PC-9 (cell line): ENCODE results near the gene CIAPIN1. TPM values are rescaled to one million over a fixed set of nuclear protein-coding genes. Genes with fewer than 3 reads are reported as not detected.

Experiments
- BruUV-seq: library from RNA; stranded (reverse); fragments of 400-500 nt; replicated peaks from 2 replicates; lab custom pipeline; 2021; lab: Mats Ljungman, UMichigan
- CTCF ChIA-PET: fragments of 300-600 bp; sonication (Branson Sonifier 250); formaldehyde crosslinking; loops from one replicate; lab custom pipeline; 2022; ENCODE audit warnings: antibody characterized with exemption; lab: Charles Lee
- POLR2A ChIA-PET: fragments of 300-600 bp; sonication (Branson Sonifier 250); formaldehyde crosslinking; loops from one replicate; lab custom pipeline; 2022; ENCODE audit warnings: antibody characterized with exemption; ENCODE audit not compliant: unreplicated experiment; lab: Charles Lee
- DNase-seq, 2 experiments: peaks; one replicate each; pipeline versions ENCODE4 v3.0.0 to v3.0.0-alpha.2; 2015 to 2022; ENCODE audit warnings: mixed read lengths in 1 of 2
- H2AFZ ChIP-seq: fragments of 200-600 bp; sonication (generic); 2 replicates; pipeline ENCODE4 v1.8.1; 2017; ENCODE audit warnings: antibody characterized with exemption
- H3F3A ChIP-seq: fragments of 200-600 bp; sonication (generic); 2 replicates; pipeline ENCODE4 v1.8.1; 2017; ENCODE audit warnings: antibody characterized with exemption, mild to moderate bottlenecking, low read depth; ENCODE audit not compliant: insufficient read depth
- H3K27ac ChIP-seq: fragments of 200-600 bp; sonication (generic); 2 replicates; pipeline ENCODE4 v1.6.1; 2016; ENCODE audit warnings: mixed run types
- H3K27me3 ChIP-seq: fragments of 200-600 bp; sonication (generic); 2 replicates; pipeline ENCODE4 v1.6.1; 2016; ENCODE audit warnings: low read depth, mixed run types; ENCODE audit not compliant: insufficient read depth
- H3K36me3 ChIP-seq: fragments of 200-600 bp; sonication (generic); 2 replicates; pipeline ENCODE4 v1.6.1; 2016; ENCODE audit warnings: low read depth, mixed run types
- H3K4me1 ChIP-seq: fragments of 200-600 bp; sonication (generic); replicated peaks from 2 replicates; pipeline ENCODE4 v1.6.1; 2016; ENCODE audit warnings: mixed run types; ENCODE audit not compliant: insufficient read depth
- H3K4me2 ChIP-seq: fragments of 200-600 bp; sonication (generic); 2 replicates; pipeline ENCODE4 v1.6.1; 2017; ENCODE audit warnings: mixed run types
- H3K4me3 ChIP-seq: fragments of 200-600 bp; sonication (generic); 2 replicates; pipeline ENCODE4 v1.6.1; 2016; ENCODE audit warnings: mixed run types
- H3K79me2 ChIP-seq: fragments of 200-600 bp; sonication (generic); 2 replicates; pipeline ENCODE4 v1.6.1; 2017; ENCODE audit warnings: low read depth, mixed run types
- H3K9me2 ChIP-seq: fragments of 200-600 bp; sonication (generic); 2 replicates; pipeline ENCODE4 v1.8.1; 2017; ENCODE audit warnings: mild to moderate bottlenecking; ENCODE audit not compliant: insufficient read depth
- H3K9me3 ChIP-seq: fragments of 200-600 bp; sonication (generic); 2 replicates; pipeline ENCODE4 v1.8.1; 2016; ENCODE audit warnings: low read depth; ENCODE audit not compliant: insufficient read depth
- H4K20me1 ChIP-seq: fragments of 200-600 bp; sonication (generic); 2 replicates; pipeline ENCODE4 v1.8.1; 2017; ENCODE audit not compliant: insufficient read depth
- CTCF ChIP-seq: fragments of 200-600 bp; sonication (generic); conservative IDR thresholded peaks from 2 replicates; pipeline ENCODE4 v1.6.1; 2017; ENCODE audit warnings: mixed run types, antibody characterized with exemption, mild to moderate bottlenecking, moderate library complexity
- EZH2 ChIP-seq: fragments of 200-600 bp; sonication (generic); IDR thresholded peaks from 2 replicates; pipeline ENCODE4 v1.8.0; 2017; ENCODE audit warnings: antibody characterized with exemption, low read depth
- intact Hi-C: fragments of 100-400 bp; cut with micrococcal nuclease; formaldehyde crosslinking; loops from one replicate; pipeline ENCODE4 v1.10.0; 2022; ENCODE audit not compliant: unreplicated experiment
- total RNA-seq: library from RNA; stranded (reverse); gene quantifications from 2 replicates; pipeline ENCODE4 v1.2.3, GENCODE V29; 2021

CIAPIN1 gene
- total RNA-seq, 1 experiment from 2014 or later: 51.4 TPM

- POLR2A ChIA-PET: no interaction called here
- TF ChIP-seq CTCF (no peak), EZH2 (no peak)
- no peak overlapping the region for H3K4me3 ChIP-seq
- H3K27me3 ChIP-seq: no peaks in the 10 kb centered on the region
- no peaks in the 10 kb centered on the region for H3K9me2 ChIP-seq
- intact Hi-C loops: no loop called here
- no peaks in the 10 kb centered on the region for H3K4me1 ChIP-seq
- no peaks in the 10 kb centered on the region for H4K20me1 ChIP-seq
- H3K4me2 ChIP-seq: no peak overlapping the region
- H3F3A ChIP-seq: no peaks in the 10 kb centered on the region
- DNase-seq: no peak
- H3K79me2 ChIP-seq: no peaks in the 10 kb centered on the region
- 0 out of 2 replicates have a peak, but pooled peaks cover 4% of the 10 kb centered on the region for H3K36me3 ChIP-seq
- no TSS peak for BruUV-seq
- CTCF ChIA-PET: no interaction called here
- H2AFZ ChIP-seq: no peak overlapping the region
- H3K9me3 ChIP-seq: no peaks in the 10 kb centered on the region
- H3K27ac ChIP-seq: no peak overlapping the region
These were observed 27.8 kb upstream of the CIAPIN1 start for GRCh38 chr16:57474671-57475661.

GRCh38 chr16:57473906-57474305 is 26.7 kb upstream of the CIAPIN1 start:
- no peaks in the 10 kb centered on the region for H3K4me1 ChIP-seq
- H3K9me3 ChIP-seq: no peaks in the 10 kb centered on the region
- no peak overlapping the region for H3K4me3 ChIP-seq
- no peak for DNase-seq
- H3F3A ChIP-seq: no peaks in the 10 kb centered on the region
- peaks cover 4% of the 10 kb centered on the region; the same call in 1 of the 2 replicates for H3K36me3 ChIP-seq
- TF ChIP-seq CTCF (no peak), EZH2 (no peak)
- no peaks in the 10 kb centered on the region for H3K9me2 ChIP-seq
- CTCF ChIA-PET: no interaction called here
- H3K27me3 ChIP-seq: no peaks in the 10 kb centered on the region
- BruUV-seq: no TSS peak
- H2AFZ ChIP-seq: no peak overlapping the region
- no peak overlapping the region for H3K27ac ChIP-seq
- intact Hi-C loops: no loop called here
- no peaks in the 10 kb centered on the region for H3K79me2 ChIP-seq
- POLR2A ChIA-PET: no interaction called here
- H4K20me1 ChIP-seq: no peaks in the 10 kb centered on the region
- no peak overlapping the region for H3K4me2 ChIP-seq

GRCh38 chr16:57473176-57473840 is 26.1 kb upstream of the CIAPIN1 start:
- H4K20me1 ChIP-seq: no peaks in the 10 kb centered on the region
- no peak overlapping the region for H3K4me3 ChIP-seq
- no peaks in the 10 kb centered on the region for H3K4me1 ChIP-seq
- H3K27me3 ChIP-seq: no peaks in the 10 kb centered on the region
- no peak overlapping the region for H3K4me2 ChIP-seq
- no peak for TF ChIP-seq CTCF
- TF ChIP-seq EZH2: no peak
- DNase-seq: no peak
- no peaks in the 10 kb centered on the region for H3K9me2 ChIP-seq
- no peaks in the 10 kb centered on the region for H3K9me3 ChIP-seq
- ChIA-PET CTCF (no interaction called here), POLR2A (no interaction called here)
- H2AFZ ChIP-seq: no peak overlapping the region
- peaks cover 10% of the 10 kb centered on the region; the same call in 1 of the 2 replicates for H3K36me3 ChIP-seq
- intact Hi-C loops: no loop called here
- no peaks in the 10 kb centered on the region for H3F3A ChIP-seq
- H3K79me2 ChIP-seq: no peaks in the 10 kb centered on the region
- no peak overlapping the region for H3K27ac ChIP-seq
- no TSS peak for BruUV-seq
